HepG2 (cell line): Measurements from ENCODE around the gene PLPP3.

Experiments
- ARNTL ChIP-seq: sonication (generic); formaldehyde crosslinking; IDR thresholded peaks from 2 replicates; pipeline ENCODE4 v1.4.0; 2020; ENCODE audit warnings: mild to moderate bottlenecking, missing genetic modification reagents
- CBX2 ChIP-seq, 2 experiments: fragments of 200-600 bp in 1 of 2; sonication (generic); formaldehyde crosslinking in 1 of 2; IDR thresholded peaks; 2 replicates each; pipeline versions ENCODE4 v1.7.0 to v1.8.1; 2018 to 2022; ENCODE audit warnings: low read depth in 2 of 2, low read length in 1 of 2, mild to moderate bottlenecking in 1 of 2, missing genetic modification reagents in 1 of 2
- MAX ChIP-seq: IDR thresholded peaks from 2 replicates; pipeline ENCODE4 v1.6.1; 2012; ENCODE audit warnings: inconsistent platforms
- SP2 ChIP-seq: sonication (generic); formaldehyde crosslinking; IDR thresholded peaks from 2 replicates; pipeline ENCODE4 v1.5.1; 2020; ENCODE audit warnings: mild to moderate bottlenecking, missing genetic modification reagents
- STAT6 ChIP-seq: sonication (generic); formaldehyde crosslinking; IDR thresholded peaks from 2 replicates; pipeline ENCODE4 v1.4.0; 2020; ENCODE audit warnings: missing genetic modification reagents, mild to moderate bottlenecking, borderline replicate concordance
- ZNF207 ChIP-seq: fragments of 450-650 bp; IDR thresholded peaks from 2 replicates; pipeline ENCODE4 v1.6.1; 2016; ENCODE audit warnings: antibody characterized with exemption, borderline replicate concordance
- ZNF446 ChIP-seq: sonication (generic); formaldehyde crosslinking; IDR thresholded peaks from 2 replicates; pipeline ENCODE4 v1.5.0; 2020; ENCODE audit warnings: mild to moderate bottlenecking, missing genetic modification reagents
- ZZZ3 ChIP-seq: sonication (generic); formaldehyde crosslinking; IDR thresholded peaks from 2 replicates; pipeline ENCODE4 v1.4.0; 2020; ENCODE audit warnings: missing genetic modification reagents, mild to moderate bottlenecking, borderline replicate concordance
- TF ChIP-seq, protein P1 (sequence below): sonication (generic); formaldehyde crosslinking; IDR thresholded peaks from 2 replicates; pipeline ENCODE4 v1.5.0; 2020; ENCODE audit warnings: mild to moderate bottlenecking, missing genetic modification reagents, moderate library complexity
- TF ChIP-seq, protein P2 (sequence below): sonication (generic); formaldehyde crosslinking; IDR thresholded peaks from 2 replicates; pipeline ENCODE4 v1.4.0; 2020; ENCODE audit warnings: mild to moderate bottlenecking, missing genetic modification reagents

DNA sequence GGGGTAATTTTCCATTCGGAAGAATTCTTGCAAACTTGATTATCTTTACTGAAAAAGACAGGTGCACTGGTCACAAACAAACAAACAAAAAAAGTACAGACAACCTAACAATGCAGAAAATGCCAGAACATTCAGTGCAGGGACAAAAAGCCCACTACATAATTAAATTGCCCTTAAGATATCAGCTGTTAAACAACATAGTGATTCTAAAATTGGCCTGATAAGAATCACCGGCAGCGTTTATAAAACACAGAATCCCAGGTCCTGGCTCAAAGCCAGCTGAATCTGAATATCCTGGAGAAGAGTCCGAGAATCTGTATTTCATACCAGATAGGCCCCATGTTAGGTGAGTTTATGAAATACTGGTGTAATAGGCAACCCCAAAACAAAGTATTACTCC is 6.1 kb downstream of the PLPP3 start:
- TF ChIP-seq, protein P1, sequence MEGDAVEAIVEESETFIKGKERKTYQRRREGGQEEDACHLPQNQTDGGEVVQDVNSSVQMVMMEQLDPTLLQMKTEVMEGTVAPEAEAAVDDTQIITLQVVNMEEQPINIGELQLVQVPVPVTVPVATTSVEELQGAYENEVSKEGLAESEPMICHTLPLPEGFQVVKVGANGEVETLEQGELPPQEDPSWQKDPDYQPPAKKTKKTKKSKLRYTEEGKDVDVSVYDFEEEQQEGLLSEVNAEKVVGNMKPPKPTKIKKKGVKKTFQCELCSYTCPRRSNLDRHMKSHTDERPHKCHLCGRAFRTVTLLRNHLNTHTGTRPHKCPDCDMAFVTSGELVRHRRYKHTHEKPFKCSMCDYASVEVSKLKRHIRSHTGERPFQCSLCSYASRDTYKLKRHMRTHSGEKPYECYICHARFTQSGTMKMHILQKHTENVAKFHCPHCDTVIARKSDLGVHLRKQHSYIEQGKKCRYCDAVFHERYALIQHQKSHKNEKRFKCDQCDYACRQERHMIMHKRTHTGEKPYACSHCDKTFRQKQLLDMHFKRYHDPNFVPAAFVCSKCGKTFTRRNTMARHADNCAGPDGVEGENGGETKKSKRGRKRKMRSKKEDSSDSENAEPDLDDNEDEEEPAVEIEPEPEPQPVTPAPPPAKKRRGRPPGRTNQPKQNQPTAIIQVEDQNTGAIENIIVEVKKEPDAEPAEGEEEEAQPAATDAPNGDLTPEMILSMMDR (CRISPR knock-in tag): no peak
- TF ChIP-seq ZZZ3: no peak
- TF ChIP-seq SP2 (CRISPR knock-in tag): no peak
- no peak for TF ChIP-seq ARNTL (CRISPR knock-in tag)
- no peak for TF ChIP-seq CBX2 (IDR thresholded peaks at IDR 0.05; ENCODE audit: low read depth, low read length)
- no peak for TF ChIP-seq CBX2 (CRISPR knock-in tag; IDR thresholded peaks at IDR 0.05; ENCODE audit: low read depth)
- TF ChIP-seq ZNF207: no peak
- no peak for TF ChIP-seq ZNF446
- TF ChIP-seq STAT6 (CRISPR knock-in tag): no peak
- TF ChIP-seq MAX: no peak
- TF ChIP-seq, protein P2, sequence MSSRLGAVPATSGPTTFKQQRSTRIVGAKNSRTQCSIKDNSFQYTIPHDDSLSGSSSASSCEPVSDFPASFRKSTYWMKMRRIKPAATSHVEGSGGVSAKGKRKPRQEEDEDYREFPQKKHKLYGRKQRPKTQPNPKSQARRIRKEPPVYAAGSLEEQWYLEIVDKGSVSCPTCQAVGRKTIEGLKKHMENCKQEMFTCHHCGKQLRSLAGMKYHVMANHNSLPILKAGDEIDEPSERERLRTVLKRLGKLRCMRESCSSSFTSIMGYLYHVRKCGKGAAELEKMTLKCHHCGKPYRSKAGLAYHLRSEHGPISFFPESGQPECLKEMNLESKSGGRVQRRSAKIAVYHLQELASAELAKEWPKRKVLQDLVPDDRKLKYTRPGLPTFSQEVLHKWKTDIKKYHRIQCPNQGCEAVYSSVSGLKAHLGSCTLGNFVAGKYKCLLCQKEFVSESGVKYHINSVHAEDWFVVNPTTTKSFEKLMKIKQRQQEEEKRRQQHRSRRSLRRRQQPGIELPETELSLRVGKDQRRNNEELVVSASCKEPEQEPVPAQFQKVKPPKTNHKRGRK (CRISPR knock-in tag): no peak
